ENCODE measurements around the gene EIF4B. TPM values are rescaled to one million over a fixed set of nuclear protein-coding genes. Genes with fewer than 3 reads are reported as not detected.

The EIF4B gene
- total and polyA plus RNA-seq, 2 of the 13 experiments (the other 11 are each of a cell fraction or from before 2014, with no cell fraction given): 416 to 548 TPM

GRCh38 chr12:53078425-53079225 lies 72.4 kb downstream of the EIF4B start (continued):
- TF ChIP-seq ATF7-NPFF (CRISPR knock-in tag; IDR thresholded peaks at IDR 0.05; ENCODE audit: low read depth) (peak; percentile 68; the same call in 1 of the 2 replicates), TFE3 (CRISPR knock-in tag; IDR thresholded peaks at IDR 0.05) (0 out of 2 replicates have a peak, but pooled peaks have one; percentile 4), NFIC (IDR thresholded peaks at IDR 0.05; ENCODE audit: low read length) (no peak), ZNF670 (CRISPR knock-in tag; IDR thresholded peaks at IDR 0.05; ENCODE audit: borderline replicate concordance) (0 out of 2 replicates have a peak, but pooled peaks have one; percentile 64), SNAI1 (CRISPR knock-in tag; IDR thresholded peaks at IDR 0.05; ENCODE audit: borderline replicate concordance) (peak; percentile 49; the same call in 1 of the 2 replicates), RBFOX2 (IDR thresholded peaks at IDR 0.05; ENCODE audit: low read depth, low read length) (peak; percentile 64; the same call in 1 of the 2 replicates), ZSCAN29 (CRISPR knock-in tag; conservative IDR thresholded peaks at IDR 0.05) (no peak), E2F2 (CRISPR knock-in tag; IDR thresholded peaks at IDR 0.05; ENCODE audit: borderline replicate concordance) (no peak), HOXA9 (CRISPR knock-in tag; IDR thresholded peaks at IDR 0.05; ENCODE audit: borderline replicate concordance) (no peak), TAF15 (IDR thresholded peaks at IDR 0.05; ENCODE audit: low read depth, low read length, poor library complexity, severe bottlenecking) (no peak), SMAD3 (CRISPR knock-in tag; IDR thresholded peaks at IDR 0.05) (no peak), HMGA1 (CRISPR knock-in tag; conservative IDR thresholded peaks at IDR 0.05) (no peak), POLR2G (IDR thresholded peaks at IDR 0.05; ENCODE audit: low read depth, low read length) (peak; percentile 80), CC2D1A (CRISPR knock-in tag; IDR thresholded peaks at IDR 0.05) (no peak), STAT5B (CRISPR knock-in tag; IDR thresholded peaks at IDR 0.05) (0 out of 2 replicates have a peak, but pooled peaks have one; percentile 45), ZNF678 (CRISPR knock-in tag; IDR thresholded peaks at IDR 0.05) (no peak), NR0B2 (CRISPR knock-in tag; IDR thresholded peaks at IDR 0.05) (peak; percentile 65), STAT6 (CRISPR knock-in tag; IDR thresholded peaks at IDR 0.05; ENCODE audit: borderline replicate concordance) (peak; percentile 6; the same call in 1 of the 2 replicates)
- TF ChIP-seq, protein P1, sequence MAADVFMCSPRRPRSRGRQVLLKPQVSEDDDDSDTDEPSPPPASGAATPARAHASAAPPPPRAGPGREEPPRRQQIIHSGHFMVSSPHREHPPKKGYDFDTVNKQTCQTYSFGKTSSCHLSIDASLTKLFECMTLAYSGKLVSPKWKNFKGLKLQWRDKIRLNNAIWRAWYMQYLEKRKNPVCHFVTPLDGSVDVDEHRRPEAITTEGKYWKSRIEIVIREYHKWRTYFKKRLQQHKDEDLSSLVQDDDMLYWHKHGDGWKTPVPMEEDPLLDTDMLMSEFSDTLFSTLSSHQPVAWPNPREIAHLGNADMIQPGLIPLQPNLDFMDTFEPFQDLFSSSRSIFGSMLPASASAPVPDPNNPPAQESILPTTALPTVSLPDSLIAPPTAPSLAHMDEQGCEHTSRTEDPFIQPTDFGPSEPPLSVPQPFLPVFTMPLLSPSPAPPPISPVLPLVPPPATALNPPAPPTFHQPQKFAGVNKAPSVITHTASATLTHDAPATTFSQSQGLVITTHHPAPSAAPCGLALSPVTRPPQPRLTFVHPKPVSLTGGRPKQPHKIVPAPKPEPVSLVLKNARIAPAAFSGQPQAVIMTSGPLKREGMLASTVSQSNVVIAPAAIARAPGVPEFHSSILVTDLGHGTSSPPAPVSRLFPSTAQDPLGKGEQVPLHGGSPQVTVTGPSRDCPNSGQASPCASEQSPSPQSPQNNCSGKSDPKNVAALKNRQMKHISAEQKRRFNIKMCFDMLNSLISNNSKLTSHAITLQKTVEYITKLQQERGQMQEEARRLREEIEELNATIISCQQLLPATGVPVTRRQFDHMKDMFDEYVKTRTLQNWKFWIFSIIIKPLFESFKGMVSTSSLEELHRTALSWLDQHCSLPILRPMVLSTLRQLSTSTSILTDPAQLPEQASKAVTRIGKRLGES (CRISPR knock-in tag; IDR thresholded peaks at IDR 0.05; ENCODE audit: borderline replicate concordance): peak; percentile 41; the same call in 1 of the 2 replicates
